HG03342 (cell line): Measurements from ENCODE around the gene C4orf17.

Experiments used
- ATAC-seq: cut with Tn5 transposase; IDR thresholded peaks from one replicate; pipeline ENCODE4 v1.9.1; 2021; ENCODE audit warnings: mild to moderate bottlenecking, moderate library complexity; ENCODE audit not compliant: unreplicated experiment

Gene C4orf17

DNA sequence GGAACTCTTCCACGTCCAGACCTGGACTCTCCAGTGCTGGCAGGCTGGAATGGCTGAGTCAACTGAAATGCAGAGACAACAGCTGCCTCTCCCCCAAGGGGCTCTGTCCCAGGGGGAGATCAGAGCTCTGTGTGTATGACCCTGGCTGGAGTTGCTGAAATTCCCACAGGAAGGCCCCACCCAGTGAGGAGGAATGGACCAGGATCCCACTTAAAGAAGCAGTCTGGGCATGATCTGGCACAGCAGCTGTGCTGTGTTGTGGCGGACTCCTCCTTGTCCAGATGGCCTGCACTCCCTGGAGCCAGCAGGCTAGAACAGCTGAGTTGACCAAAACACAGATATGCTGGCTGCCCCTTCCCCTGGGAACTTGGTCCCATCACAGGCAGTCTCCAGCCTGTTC lies 25.4 kb downstream of the C4orf17 start:
- ATAC-seq = no peak

DNA sequence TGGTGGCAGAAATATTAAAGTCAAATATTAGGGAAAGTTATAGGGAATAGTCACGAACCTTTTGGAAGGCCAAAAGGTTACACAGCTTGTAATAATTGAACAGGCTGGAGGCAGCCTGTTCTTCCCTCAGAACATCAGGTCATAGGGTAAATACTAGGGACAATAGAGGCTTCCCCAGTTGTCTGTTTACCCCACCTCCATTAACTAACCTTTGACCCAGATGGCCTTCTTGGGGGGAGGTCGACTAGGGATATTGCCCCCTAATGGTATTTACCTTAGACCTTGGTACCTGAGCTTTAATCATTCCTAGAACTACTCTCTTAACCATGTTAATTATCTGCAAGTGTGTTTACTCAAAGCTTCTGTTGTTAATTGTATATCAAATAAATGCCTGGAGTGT lies 26.0 kb downstream of the C4orf17 start:
- ATAC-seq = no peak

GRCh38 chr4:99537674-99538073 lies 26.9 kb downstream of the C4orf17 start:
- ATAC-seq = no peak

DNA sequence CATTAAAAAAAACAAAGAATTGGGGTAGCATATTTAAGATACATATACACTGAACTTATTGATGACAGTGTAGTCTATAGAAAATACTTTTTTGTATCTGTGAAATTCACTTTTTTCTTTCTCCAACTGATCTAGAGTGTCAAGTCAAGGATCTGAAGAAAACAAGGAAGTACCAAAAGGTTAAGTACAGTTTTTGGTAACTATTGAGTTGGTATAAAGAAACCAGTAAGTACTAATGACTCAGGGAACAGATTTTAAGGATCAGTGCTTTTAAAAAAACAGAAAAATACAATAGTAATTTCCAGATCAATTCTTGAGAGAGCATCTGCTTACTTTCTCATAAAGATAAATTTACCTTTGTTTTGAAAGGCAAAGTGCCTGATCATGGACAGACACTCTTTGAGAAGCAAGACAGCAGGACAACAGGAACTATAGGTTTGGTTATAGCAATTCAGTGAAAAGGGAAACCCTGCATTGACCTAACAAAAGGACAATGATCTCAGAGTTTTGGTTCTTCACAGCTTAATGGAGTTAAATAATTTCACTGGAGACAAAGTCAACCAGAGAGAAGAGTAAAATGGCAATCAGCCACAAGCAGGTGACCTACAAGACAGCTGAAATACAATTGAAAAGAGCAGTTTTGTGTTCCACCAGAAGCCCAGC lies 29.6 kb downstream of the C4orf17 start:
- no peak for ATAC-seq

- no peak for ATAC-seq
Measured at GRCh38 chr4:99552872-99553271, 42.1 kb downstream of the C4orf17 start.

- ATAC-seq = peak; percentile 92
Measured at GRCh38 chr4:99563310-99564186, 52.7 kb downstream of the C4orf17 start, which contains the start of gene TRMT10A. Gene TRMT10A (minus strand): TSS chr4:99564039. CDS start chr4:99559338, 4,701 bp downstream.

- ATAC-seq = no peak
Measured at GRCh38 chr4:99564921-99565320, 54.1 kb downstream of the C4orf17 start.

DNA sequence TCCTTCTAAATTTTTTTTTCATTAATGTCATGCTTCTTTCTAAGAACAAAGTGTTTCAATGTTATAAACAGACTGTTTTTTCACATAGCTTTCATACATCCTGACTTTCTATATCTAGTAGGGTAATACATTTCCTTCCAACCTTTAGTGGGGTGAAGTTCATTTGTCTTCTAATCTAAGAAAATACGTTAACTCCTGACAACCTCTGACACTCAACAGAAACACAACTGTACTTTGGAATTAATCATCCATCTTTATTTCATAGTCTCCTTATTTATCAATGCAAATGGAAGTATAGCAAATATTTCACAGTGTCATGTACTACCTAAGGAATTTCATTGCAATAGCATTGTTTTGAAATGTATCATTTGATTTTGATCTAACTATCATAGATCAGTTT lies 61.1 kb downstream of the C4orf17 start:
- ATAC-seq = no peak

DNA sequence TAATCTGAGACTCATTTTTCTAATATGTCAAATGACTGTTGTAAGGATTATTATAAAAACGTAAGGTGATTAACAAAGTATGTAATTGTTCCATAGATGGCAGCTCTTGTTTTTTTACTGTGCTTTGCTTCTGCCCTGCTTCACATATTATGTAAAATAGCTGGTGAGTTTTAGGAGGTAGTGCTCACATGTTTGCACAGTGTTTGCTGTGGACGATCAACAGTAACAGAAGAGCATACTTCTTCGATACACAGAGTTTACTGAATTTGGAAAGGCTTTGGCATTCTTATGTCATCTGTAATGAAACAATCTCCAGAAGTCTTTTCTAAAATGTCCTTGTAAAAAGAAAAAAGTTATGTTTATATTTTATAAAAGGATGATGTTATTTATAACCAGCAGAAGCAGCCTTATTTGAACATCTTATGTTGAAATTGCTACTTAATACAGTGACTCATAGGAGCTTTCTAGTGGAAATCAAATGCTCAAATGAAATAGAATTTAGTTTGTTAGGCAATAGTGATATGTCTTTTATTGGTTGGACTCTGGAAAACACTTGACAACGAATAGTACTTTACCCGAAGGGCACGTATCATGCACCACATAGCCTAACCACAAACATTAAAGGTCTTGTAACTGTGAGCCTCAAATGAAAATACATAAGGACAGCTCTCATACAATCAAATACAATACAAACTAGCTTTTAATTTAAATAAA lies 61.9 kb downstream of the C4orf17 start:
- ATAC-seq = no peak

DNA sequence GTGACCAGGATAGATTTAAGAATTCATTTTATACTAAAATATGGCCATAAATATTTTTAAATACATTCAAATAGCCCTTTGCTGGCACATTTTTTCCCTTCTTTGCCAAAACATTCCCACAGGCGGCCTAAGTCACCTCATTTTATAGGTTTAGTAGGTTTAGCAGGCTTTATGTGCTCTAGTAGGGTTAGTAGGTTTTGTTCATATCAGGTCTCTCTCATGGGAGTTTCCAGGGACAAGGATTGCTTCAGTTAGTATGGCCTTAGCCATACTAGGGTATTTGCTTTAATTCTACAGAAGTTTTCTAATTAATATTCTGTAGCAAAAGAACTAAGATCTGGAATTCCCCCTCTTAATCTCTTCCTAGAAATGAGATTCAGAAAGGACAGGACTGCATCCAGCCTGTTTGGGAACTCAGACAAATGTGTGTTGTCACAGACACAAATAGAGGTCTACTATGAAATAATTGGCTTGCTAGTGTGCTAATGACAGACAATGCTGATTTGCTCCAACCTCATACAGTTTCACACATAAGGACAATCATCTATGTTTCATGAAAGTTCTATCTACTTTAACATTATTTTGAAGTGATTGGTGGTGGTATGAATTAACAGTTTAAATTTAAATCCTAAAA lies 63.0 kb downstream of the C4orf17 start:
- ATAC-seq = no peak

- peak; percentile 90 for ATAC-seq
Measured at GRCh38 chr4:99574530-99575324, 63.9 kb downstream of the C4orf17 start, which contains the start of gene MTTP. Gene MTTP (plus strand): TSS chr4:99574824. CDS start chr4:99574910, 86 bp downstream.

DNA sequence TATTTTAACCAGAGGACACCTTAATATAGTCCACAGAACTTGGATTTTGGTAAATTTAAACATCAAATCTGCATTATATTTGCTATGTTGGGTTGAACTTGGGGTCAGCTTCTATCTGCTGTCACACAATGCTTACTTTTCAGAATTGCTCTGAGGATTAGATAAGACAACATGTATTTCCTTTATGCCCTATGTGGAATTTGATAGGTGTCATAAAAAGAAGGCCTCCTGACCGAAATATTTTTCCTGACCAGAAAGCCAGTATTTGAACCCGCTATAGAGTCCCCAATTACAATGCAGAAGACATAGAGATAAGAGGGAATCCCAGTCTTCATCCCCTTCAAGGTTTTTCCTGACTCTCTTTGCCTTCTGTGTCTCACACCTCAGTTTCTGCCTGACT lies 67.9 kb downstream of the C4orf17 start:
- ATAC-seq = no peak

- no peak for ATAC-seq
Measured at GRCh38 chr4:99585516-99585915, 74.7 kb downstream of the C4orf17 start.

- no peak for ATAC-seq
Measured at GRCh38 chr4:99586322-99586721, 75.5 kb downstream of the C4orf17 start.

GRCh38 chr4:99586797-99587196 lies 76.0 kb downstream of the C4orf17 start:
- no peak for ATAC-seq

- no peak for ATAC-seq
Measured at GRCh38 chr4:99587309-99587708, 76.5 kb downstream of the C4orf17 start.

DNA sequence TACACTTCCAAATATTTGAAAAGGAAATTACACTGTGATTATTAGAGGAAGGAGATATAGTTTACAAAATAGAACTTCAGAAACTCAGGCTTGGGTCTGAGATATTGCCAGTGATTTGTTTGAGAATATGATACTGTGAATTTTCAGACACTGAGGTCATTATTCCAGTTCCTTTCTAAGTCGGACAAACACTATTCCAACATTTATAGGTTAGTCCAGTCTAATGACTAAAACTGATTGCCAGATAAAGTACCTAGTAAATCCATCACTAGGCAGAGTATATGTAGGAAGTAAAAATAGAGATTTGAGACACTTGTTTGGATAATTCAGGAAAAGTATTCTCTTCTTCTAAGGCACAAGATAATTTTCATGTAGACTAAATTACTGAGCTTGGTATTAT lies 77.0 kb downstream of the C4orf17 start:
- no peak for ATAC-seq

- no peak for ATAC-seq
Measured at GRCh38 chr4:99591757-99592156, 80.9 kb downstream of the C4orf17 start.
